SK-N-SH (cell line): ENCODE results near the gene SRM. TPM values are rescaled to one million over a fixed set of nuclear protein-coding genes. Genes with fewer than 3 reads are reported as not detected.

ENCODE experiments used
- CTCF ChIA-PET: fragments of 300-600, 350-600 bp; formaldehyde crosslinking; extraction: SDS; loops from one replicate; lab custom pipeline; 2021; lab: Yijun Ruan, JAX
- POLR2A ChIA-PET: fragments of 350-600 bp; sonication (Branson Sonifier 250); formaldehyde crosslinking; extraction: SDS; loops from one replicate; lab custom pipeline; 2020; ENCODE audit warnings: antibody characterized with exemption, inconsistent platforms; lab: Yijun Ruan, JAX
- DNase-seq: peaks from one replicate; pipeline ENCODE4 v3.0.0; 2012
- H2AFZ ChIP-seq: fragments of 200-600 bp; sonication (generic); 2 replicates; pipeline ENCODE4 v1.8.1; 2016; ENCODE audit warnings: antibody characterized with exemption, mild to moderate bottlenecking, low read depth
- H3F3A ChIP-seq: fragments of 200-600 bp; sonication (generic); replicated peaks from 2 replicates; pipeline ENCODE3; 2016; ENCODE audit warnings: antibody characterized with exemption, mild to moderate bottlenecking; ENCODE audit not compliant: insufficient read depth
- H3K27ac ChIP-seq, 2 experiments: fragments of 200-500 bp in 1 of 2; fragments of 200-600 bp in 1 of 2; sonication (Bioruptor generic) in 1 of 2; sonication (generic), shearing (Covaris generic) in 1 of 2; 2 replicates each; pipeline versions ENCODE4 v1.5.1 to v1.6.1; 2014 to 2016; ENCODE audit warnings: low read depth in 2 of 2, inconsistent platforms in 1 of 2, low read length in 1 of 2, mild to moderate bottlenecking in 1 of 2, mixed read lengths in 1 of 2
- H3K27me3 ChIP-seq: fragments of 200-600 bp; sonication (generic), shearing (Covaris generic); 2 replicates; pipeline ENCODE4 v1.6.1; 2016; ENCODE audit warnings: mixed run types; ENCODE audit not compliant: insufficient read depth
- H3K36me3 ChIP-seq, 2 experiments: fragments of 200-500 bp in 1 of 2; fragments of 200-600 bp in 1 of 2; sonication (Bioruptor generic) in 1 of 2; sonication (generic) in 1 of 2; replicated peaks in 1 of 2; 2 replicates each; pipeline versions ENCODE3 to v1.5.1; 2014 to 2016; ENCODE audit warnings: low read length in 1 of 2, mild to moderate bottlenecking in 1 of 2; ENCODE audit not compliant: insufficient read depth in 2 of 2, control insufficient read depth in 1 of 2
- H3K4me1 ChIP-seq, 2 experiments: fragments of 200-500 bp in 1 of 2; fragments of 200-600 bp in 1 of 2; sonication (Bioruptor generic) in 1 of 2; sonication (generic), shearing (Covaris generic) in 1 of 2; 2 replicates each; pipeline versions ENCODE4 v1.5.1 to v1.6.1; 2014 to 2016; ENCODE audit warnings: low read depth in 1 of 2, low read length in 1 of 2, mixed run types in 1 of 2; ENCODE audit not compliant: insufficient read depth in 2 of 2, control insufficient read depth in 1 of 2
- H3K4me2 ChIP-seq: fragments of 200-600 bp; sonication (generic), shearing (Covaris generic); 2 replicates; pipeline ENCODE4 v1.6.1; 2017; ENCODE audit warnings: mixed run types
- H3K4me3 ChIP-seq, 2 experiments: fragments of 200-500 bp in 1 of 2; fragments of 200-600 bp in 1 of 2; sonication (Bioruptor generic) in 1 of 2; sonication (generic), shearing (Covaris generic) in 1 of 2; 2 replicates each; pipeline versions ENCODE4 v1.5.1 to v1.8.1; 2014 to 2016; ENCODE audit warnings: low read depth in 2 of 2, inconsistent platforms in 1 of 2, low read length in 1 of 2, mild to moderate bottlenecking in 1 of 2, mixed read lengths in 1 of 2, moderate library complexity in 1 of 2
- H3K79me2 ChIP-seq: fragments of 200-600 bp; sonication (generic); 2 replicates; pipeline ENCODE4 v1.8.1; 2017; ENCODE audit warnings: mild to moderate bottlenecking; ENCODE audit not compliant: insufficient read depth
- H3K9ac ChIP-seq: fragments of 200-600 bp; sonication (generic); 2 replicates; pipeline ENCODE4 v1.6.1; 2017; ENCODE audit warnings: mixed run types
- H3K9me2 ChIP-seq: fragments of 200-600 bp; sonication (generic); 2 replicates; pipeline ENCODE4 v1.6.1; 2017; ENCODE audit warnings: mixed run types
- H3K9me3 ChIP-seq: fragments of 200-600 bp; sonication (generic); 2 replicates; pipeline ENCODE4 v1.6.1; 2017; ENCODE audit warnings: mixed run types, mild to moderate bottlenecking, moderate library complexity
- H4K20me1 ChIP-seq: fragments of 200-600 bp; sonication (generic); 2 replicates; pipeline ENCODE4 v1.6.1; 2017; ENCODE audit warnings: mild to moderate bottlenecking, mixed run types; ENCODE audit not compliant: insufficient read depth
- CHD2 ChIP-seq: fragments of 150-350 bp; IDR thresholded peaks from 2 replicates; pipeline ENCODE4 v1.6.1; 2018; ENCODE audit warnings: low read length; ENCODE audit not compliant: partially characterized antibody
- EZH2phosphoT487 ChIP-seq: fragments of 200-600 bp; sonication (generic); IDR thresholded peaks from 2 replicates; pipeline ENCODE4 v1.6.1; 2017; ENCODE audit warnings: low read depth, mixed run types, mild to moderate bottlenecking, antibody characterized with exemption, moderate library complexity, borderline replicate concordance
- GABPA ChIP-seq: IDR thresholded peaks from 2 replicates; pipeline ENCODE4 v1.4.0; 2012; ENCODE audit warnings: low read depth, mild to moderate bottlenecking
- IRF3 ChIP-seq: fragments of 150-350 bp; IDR thresholded peaks from 2 replicates; pipeline ENCODE4 v1.6.1; 2016; ENCODE audit warnings: mild to moderate bottlenecking, low read depth, low read length
- MEF2A ChIP-seq: IDR thresholded peaks from 2 replicates; pipeline ENCODE4 v1.4.0; 2012; ENCODE audit warnings: low read depth, borderline replicate concordance
- POLR2AphosphoS5 ChIP-seq: IDR thresholded peaks from 2 replicates; pipeline ENCODE4 v1.6.1; 2012; ENCODE audit warnings: low read depth, low read length
- RAD21 ChIP-seq: IDR thresholded peaks from 2 replicates; pipeline ENCODE4 v1.6.1; 2012; ENCODE audit warnings: mild to moderate bottlenecking, low read length
- RCOR1 ChIP-seq: fragments of 150-350 bp; IDR thresholded peaks from 2 replicates; pipeline ENCODE4 v1.6.1; 2017; ENCODE audit warnings: antibody characterized with exemption, low read length
- RXRA ChIP-seq: IDR thresholded peaks from 2 replicates; pipeline ENCODE4 v1.4.0; 2012; ENCODE audit warnings: low read depth, mild to moderate bottlenecking, borderline replicate concordance
- SMC3 ChIP-seq: IDR thresholded peaks from 2 replicates; pipeline ENCODE4 v1.6.1; 2012; ENCODE audit warnings: low read depth, low read length, improper control_type of control experiment
- TAF1 ChIP-seq: IDR thresholded peaks from 2 replicates; pipeline ENCODE4 v1.6.1; 2012; ENCODE audit warnings: low read depth, mild to moderate bottlenecking, low read length, moderate library complexity, borderline replicate concordance
- USF1 ChIP-seq: IDR thresholded peaks from 2 replicates; pipeline ENCODE4 v1.4.0; 2012; ENCODE audit warnings: low read depth, borderline replicate concordance
- USF2 ChIP-seq: fragments of 150-350 bp; IDR thresholded peaks from 2 replicates; pipeline ENCODE4 v1.6.1; 2017; ENCODE audit warnings: antibody characterized with exemption, low read length, low read depth, borderline replicate concordance
- YY1 ChIP-seq: IDR thresholded peaks from 2 replicates; pipeline ENCODE4 v1.4.0; 2012; ENCODE audit warnings: low read depth, mild to moderate bottlenecking
- WGBS: methylation state at CpG from one replicate; pipeline ENCODE4 v1.1.6; 2017; ENCODE audit warnings: low lambda C conversion rate; 5-methylcytosine and 5-hydroxymethylcytosine counted together
- polyA plus RNA-seq, 3 experiments: library from polyadenylated mRNA; depleted of rRNA; stranded (reverse); fragments of >200 nt; gene quantifications; 2 replicates each; pipeline ENCODE4 v1.2.3, GENCODE V29; 2012

Gene SRM
- polyA plus RNA-seq, 1 of the 3 experiments (the other 2 are of a cell fraction), result 105 TPM

- TF ChIP-seq TAF1 (no peak), EZH2phosphoT487 (no peak)
Measured at GRCh38 chr1:11044849-11045427, 14.9 kb downstream of the SRM start (continued).

GRCh38 chr1:11044086-11044848 lies 15.6 kb downstream of the SRM start:
- no peak overlapping the region for H3K9ac ChIP-seq
- no peak overlapping the region for H3K27ac ChIP-seq
- no peaks in the 10 kb centered on the region for H3K36me3 ChIP-seq
- no peaks in the 10 kb centered on the region for H3K4me1 ChIP-seq
- H3K4me3 ChIP-seq, result no peak overlapping the region
- POLR2A ChIA-PET, result no interaction called here
- no peaks in the 10 kb centered on the region for H3K9me2 ChIP-seq
- CTCF ChIA-PET, result no interaction called here
- no peaks in the 10 kb centered on the region for H3F3A ChIP-seq
- no peaks in the 10 kb centered on the region for H4K20me1 ChIP-seq
- no peaks in the 10 kb centered on the region for H3K9me3 ChIP-seq
- 62% methylated on average over 11 of the region's 16 CpGs for WGBS
- no peak for TF ChIP-seq MEF2A
- TF ChIP-seq, all 33 proteins: peak for 0
- no peak overlapping the region for H2AFZ ChIP-seq
- H3K27me3 ChIP-seq, result no peaks in the 10 kb centered on the region
- H3K4me2 ChIP-seq, result no peak overlapping the region
- no peak for DNase-seq
- no peaks in the 10 kb centered on the region for H3K79me2 ChIP-seq

- H3K79me2 ChIP-seq, result no peaks in the 10 kb centered on the region
- H3K9me2 ChIP-seq, result no peaks in the 10 kb centered on the region
- H3K36me3 ChIP-seq, result no peaks in the 10 kb centered on the region
- ChIA-PET CTCF (interaction anchor here (0.6 to 0.7 kb wide), 3 partner anchors 9 to 603 kb away, joined by 3 read pairs; no protein-coding TSS in a partner anchor), POLR2A (no interaction called here)
- H4K20me1 ChIP-seq, result no peaks in the 10 kb centered on the region
- no peak overlapping the region for H3K9ac ChIP-seq
- H3K4me3 ChIP-seq, result no peak overlapping the region
- H3K4me2 ChIP-seq, result no peak overlapping the region
- no peaks in the 10 kb centered on the region for H3K4me1 ChIP-seq
- H3F3A ChIP-seq, result no peaks in the 10 kb centered on the region
- H2AFZ ChIP-seq, result no peak overlapping the region
- DNase-seq, result no peak
- no peak overlapping the region for H3K27ac ChIP-seq
- H3K27me3 ChIP-seq, result no peaks in the 10 kb centered on the region
- WGBS, result 62% methylated on average over 16 of the region's 19 CpGs
- TF ChIP-seq RXRA (no peak), USF2 (no peak), YY1 (no peak), POLR2AphosphoS5 (no peak), GABPA (no peak), IRF3 (no peak), RCOR1 (no peak), SMC3 (no peak), USF1 (no peak), MEF2A (no peak), CHD2 (no peak), RAD21 (no peak)
- TF ChIP-seq, all 33 proteins: peak for 0
- no peaks in the 10 kb centered on the region for H3K9me3 ChIP-seq
Measured at GRCh38 chr1:11042995-11043874, 16.6 kb downstream of the SRM start.
